HPDE6-E6E7 (cell line): ENCODE data around the gene MTHFS.
"Not testable (repeated sequence)": the region's sequence is repeated elsewhere in the genome, so short reads cannot be mapped to it uniquely, and the experiment has no call there.

Experiments used
- DNase-seq: peaks from one replicate; pipeline ENCODE4 v3.0.0; 2011; ENCODE audit warnings: missing footprints; ENCODE audit errors: extremely low spot score

The MTHFS gene

DNA sequence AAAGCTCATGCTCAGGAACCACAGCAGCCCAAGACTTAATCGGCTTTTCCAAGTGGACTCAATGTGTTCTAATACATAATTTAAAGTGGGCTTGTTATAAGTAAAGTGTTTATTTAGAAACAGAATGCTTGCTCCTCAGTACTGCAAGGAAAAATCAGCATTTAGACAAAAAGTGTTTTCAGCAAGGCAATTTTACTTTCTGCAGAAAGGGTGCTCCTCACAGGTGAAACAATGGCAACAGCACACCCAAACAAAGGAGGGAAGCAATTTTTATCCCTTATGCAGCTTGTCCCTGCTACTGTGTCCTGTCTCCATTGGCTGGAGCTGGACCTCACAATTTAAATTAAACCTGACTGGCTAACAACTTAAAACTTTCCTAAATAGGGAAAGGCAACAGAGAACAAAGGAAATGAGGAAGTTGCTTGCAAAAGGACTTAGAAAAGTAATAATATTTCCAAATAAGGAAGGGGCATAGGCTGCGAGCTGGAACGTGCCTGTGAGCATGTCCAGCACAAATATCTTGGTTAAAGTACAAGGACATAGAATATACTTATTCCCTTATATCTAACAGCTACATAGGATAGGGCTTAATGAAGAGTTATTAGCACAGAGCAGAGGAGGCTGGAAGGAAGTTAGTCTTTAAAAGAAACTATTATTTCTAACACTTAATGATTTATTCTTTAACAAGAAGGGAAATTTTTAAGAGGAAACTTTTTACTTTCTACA lies 19.1 kb upstream of the MTHFS start:
- DNase-seq, result not testable (repeated sequence)

DNA sequence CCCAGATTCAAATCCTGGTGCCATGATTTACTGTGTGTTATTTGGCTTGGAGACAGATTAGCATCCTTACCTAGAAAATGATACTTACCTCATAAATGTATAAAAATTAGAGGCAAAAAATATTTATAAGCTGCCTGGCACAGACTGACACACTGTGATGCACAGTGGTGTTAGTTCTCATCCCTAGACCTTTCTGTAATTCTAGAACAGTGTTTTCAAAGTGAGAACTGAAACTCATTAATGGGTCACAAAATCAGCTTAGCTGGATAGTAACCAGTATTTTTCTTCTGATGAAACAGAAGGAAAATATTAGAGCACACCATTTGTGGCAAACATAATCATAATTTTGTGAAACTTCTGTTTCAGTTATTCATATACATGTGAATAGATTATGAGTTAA lies 17.9 kb upstream of the MTHFS start:
- no peak for DNase-seq

DNA sequence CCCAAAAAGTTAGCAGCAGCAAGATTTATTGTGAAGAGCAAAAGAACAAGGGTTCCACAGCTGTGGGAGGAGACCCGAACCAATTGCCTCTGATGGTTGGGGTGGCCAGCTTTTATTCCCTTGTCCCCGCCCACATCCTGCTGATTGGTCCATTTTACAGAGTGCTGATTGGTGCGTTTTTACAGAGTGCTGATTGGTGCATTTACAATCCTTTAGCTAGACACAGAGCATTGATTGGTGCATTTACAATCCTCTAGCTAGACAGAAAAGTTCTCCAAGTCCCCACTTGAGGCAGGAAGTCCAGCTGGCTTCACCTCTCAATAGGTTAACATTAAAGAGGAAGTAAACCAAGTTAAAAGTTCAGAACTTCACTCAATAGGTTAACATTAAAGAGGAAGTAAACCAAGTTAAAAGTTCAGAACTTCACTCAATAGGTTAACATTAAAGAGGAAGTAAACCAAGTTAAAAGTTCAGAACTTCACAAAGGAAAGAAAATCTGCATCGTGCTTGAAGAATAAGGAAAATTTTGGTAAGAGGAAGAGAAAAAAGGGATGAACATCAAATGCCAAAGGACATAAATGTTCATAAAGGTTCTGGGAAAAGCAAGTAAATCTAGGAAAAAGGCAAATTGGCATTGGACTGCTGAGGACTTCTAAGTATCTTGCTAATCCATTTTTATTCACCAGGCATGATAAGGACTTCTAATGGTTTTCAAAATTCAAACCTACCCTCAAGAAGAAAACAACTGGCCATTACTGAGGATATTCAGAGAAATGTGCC lies 12.9 kb upstream of the MTHFS start:
- not testable (repeated sequence) for DNase-seq

DNA sequence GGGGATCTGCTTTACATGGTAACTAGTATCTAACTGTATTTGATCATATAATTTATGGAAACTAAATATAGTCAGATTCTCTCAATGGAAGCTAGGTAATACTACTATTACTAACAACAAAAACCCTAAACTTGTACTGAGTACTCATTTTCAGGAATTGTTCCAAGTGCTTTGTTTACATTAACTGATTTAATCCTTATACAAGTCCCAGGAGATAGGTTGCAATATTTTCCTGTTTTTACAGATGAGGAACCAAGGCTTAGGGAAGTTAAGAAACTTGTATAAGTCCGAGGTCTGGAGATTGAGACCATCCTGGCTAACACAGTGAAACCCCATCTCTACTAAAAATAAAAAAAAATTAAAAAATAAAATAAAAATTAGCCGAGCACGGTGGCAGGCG lies 7.5 kb upstream of the MTHFS start:
- DNase-seq, result no peak

DNA sequence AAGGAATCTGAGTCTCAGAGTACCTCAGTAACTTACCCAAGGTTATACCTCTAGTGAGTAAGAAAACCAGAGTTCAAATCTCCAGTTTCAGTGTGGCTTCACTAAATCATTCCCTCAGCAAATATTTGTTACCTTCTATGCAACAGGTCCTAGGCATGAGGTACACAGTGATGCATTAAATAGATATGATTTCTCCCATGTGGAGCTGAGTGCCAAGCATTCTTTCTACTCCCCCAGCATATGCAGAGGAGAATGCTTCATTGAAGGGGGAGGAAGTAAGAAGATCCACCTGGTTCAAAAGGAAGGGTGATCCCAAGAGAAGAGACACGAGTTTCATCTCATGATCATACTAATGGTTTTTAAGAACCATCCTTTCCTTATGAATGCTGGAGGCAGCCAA lies 6.8 kb upstream of the MTHFS start:
- DNase-seq, result no peak

DNA sequence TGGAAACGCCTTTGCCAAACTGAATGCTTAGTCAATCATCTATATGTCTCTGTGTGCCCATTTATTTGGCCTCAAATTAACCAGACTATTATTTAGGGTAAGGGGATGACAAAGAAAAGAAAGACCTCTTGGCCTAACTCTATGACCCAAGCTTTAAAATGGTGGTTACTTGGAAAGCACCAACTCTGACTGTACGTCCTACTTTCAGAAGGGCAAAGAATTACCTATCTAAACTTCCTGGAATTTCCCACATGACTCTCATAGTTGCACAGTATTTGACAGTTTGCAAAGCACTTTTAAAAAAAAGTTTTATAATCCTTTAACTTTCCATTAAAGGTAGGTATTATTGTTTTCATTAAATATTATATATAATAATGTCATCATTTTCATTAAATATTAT lies 6.3 kb upstream of the MTHFS start:
- DNase-seq, result no peak

DNA sequence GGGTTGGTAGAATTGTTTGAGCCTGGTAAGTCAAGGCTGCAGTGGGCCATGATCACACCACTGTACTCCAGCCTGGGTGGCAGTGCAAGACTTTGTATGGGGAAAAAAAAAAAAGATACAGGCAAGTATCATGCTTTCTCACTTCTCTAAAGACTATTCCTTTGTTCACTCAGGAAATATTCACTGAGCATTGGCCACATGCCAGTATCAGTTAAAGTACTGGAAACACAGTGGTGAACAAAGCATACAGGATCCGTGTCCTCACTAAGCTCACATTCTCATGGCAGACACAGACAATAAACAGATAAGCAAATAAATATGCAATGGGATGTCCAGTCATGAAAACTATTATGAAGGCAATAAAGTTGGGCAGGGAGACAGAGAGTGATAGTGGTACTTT lies 5.1 kb upstream of the MTHFS start:
- no peak for DNase-seq

DNA sequence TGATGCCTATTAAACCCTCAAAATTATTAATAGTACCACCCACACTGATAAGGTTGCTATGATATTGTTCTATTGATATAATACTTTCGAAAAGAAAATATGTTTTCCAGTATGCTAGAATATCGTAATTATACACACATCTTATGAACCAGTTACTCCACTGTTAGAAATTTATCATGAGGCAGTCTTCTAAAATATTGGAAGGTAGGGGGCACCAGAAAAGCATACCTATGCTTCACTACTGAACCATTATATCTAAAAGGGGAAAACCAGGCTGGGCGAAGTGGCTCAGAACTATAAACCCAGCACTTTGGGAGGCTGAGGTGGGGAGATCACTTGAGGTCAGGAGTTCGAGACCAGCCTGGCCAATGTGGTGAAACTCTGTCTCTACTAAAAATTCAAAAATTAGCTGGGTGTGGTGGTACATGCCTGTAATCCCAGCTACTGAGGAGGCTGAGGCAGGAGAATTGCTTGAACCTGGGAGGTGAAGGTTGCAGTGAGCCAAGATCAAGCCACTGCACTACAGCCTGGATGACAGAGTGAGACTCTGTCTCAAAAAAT lies 4.1 kb upstream of the MTHFS start:
- DNase-seq, result not testable (repeated sequence)

DNA sequence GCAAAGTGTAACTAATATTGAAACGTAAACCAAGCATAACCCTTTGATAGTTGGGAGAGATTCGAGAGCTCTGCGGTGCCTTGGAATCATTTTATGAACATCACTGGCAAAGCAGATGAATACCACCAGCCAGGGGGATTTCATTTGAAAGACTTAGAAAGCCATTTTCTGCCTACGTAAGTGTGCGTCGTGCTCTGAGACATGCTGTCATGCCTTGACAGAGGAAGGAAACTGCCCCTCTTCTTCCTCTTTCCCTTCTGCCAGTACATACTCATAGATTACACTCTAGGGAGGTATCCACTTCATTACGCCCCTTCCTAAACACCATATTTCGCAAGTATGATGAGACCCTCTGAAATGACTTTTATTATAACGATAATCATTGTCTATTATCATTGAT lies 3.3 kb upstream of the MTHFS start:
- DNase-seq, result no peak

DNA sequence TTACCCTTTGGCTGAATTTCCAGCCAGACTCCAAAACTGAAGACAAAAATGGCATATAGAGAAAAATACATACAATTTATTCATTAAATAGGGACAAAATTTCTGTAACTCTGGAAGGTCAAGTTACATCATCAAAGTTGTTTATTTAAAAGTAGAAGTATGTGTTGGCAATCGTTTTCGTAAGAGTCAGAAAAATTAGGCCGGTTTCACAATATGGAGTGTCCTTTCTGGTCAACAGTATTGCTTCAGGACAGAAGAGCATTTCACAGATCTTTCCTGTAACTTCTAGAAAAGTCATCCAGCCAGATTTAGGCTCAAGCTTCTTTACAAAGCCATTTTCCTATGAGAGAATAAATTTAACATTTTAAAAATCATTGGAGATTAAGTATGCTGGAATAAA lies 2.0 kb upstream of the MTHFS start:
- not testable (repeated sequence) for DNase-seq

DNA sequence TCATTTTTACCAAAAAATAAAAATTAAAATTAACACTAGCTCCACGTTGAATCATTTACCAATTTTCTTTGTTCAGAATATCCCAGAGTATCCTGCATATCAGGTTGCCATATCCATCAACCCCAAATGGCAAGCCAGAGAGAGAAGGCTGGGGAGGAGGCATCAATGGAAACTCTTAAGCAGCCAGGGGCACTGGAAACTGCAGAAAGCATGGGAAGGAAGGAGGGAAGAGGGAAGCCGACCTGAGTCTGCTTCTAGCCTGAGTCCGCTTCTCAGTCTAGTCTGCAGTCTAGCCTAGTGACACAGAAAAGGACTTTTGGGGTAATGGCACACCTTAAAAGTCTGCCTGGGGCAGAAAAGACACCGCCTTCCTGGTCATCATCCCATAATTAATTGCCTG lies 1.6 kb upstream of the MTHFS start:
- no peak for DNase-seq

DNA sequence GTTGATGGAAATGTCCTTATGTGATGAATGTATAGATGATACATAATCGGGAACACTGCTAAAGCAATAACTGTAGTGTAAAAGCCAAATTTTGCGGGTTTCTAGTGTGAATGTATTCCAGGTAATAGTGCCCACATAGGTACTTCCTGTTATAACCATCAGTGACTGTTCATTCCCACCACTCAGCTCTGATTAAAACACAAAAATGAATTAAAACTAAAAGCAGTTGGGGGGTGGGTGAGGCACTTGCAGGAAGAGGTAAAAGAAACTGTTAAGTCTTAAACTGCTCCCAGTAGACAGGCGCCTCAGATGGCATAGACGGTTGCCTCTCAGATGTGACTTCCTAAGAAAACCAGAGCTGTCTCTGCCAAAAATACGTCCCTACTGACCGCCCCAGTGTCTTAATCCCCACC lies 893 bp upstream of the MTHFS start:
- DNase-seq, result no peak

DNA sequence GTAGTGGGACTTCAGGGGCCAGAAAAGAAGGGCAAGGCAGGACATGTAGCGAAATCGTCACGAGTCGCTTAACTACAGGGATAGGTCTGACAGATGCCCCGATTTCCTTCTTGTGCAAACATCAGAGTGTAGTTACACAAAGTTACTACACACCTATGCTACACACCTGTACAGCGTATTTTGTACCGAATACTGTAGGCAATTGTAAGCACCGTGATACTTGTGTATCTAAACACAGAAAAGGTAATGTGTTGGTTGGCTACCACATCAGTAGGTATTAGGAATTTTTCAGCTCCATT lies 515 bp upstream of the MTHFS start:
- DNase-seq, result no peak

DNA sequence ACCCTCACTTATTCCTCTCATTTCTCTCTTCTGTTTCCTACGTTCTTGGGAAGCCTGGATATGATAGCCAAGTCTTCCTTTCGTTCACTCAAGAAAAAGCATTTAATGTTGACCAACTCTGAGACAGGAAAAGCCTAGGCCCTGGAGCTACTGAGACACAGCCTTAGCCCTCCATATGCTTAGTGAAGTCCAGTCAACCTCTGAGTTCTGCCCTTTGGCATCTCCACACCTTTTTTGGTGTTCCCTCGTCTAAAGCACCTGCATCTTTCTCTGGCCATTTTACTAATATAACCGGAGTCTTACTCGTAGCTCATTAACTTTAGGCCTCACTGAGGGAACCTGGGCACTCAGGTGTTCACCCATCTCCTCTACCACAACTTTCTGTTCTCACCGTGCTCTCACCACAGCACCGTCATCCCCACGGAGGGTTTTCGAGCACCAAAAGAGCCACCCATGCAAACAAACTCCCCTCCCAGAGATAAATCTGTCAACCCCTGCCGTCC lies 632 bp downstream of the MTHFS start:
- peak; percentile 1 for DNase-seq

DNA sequence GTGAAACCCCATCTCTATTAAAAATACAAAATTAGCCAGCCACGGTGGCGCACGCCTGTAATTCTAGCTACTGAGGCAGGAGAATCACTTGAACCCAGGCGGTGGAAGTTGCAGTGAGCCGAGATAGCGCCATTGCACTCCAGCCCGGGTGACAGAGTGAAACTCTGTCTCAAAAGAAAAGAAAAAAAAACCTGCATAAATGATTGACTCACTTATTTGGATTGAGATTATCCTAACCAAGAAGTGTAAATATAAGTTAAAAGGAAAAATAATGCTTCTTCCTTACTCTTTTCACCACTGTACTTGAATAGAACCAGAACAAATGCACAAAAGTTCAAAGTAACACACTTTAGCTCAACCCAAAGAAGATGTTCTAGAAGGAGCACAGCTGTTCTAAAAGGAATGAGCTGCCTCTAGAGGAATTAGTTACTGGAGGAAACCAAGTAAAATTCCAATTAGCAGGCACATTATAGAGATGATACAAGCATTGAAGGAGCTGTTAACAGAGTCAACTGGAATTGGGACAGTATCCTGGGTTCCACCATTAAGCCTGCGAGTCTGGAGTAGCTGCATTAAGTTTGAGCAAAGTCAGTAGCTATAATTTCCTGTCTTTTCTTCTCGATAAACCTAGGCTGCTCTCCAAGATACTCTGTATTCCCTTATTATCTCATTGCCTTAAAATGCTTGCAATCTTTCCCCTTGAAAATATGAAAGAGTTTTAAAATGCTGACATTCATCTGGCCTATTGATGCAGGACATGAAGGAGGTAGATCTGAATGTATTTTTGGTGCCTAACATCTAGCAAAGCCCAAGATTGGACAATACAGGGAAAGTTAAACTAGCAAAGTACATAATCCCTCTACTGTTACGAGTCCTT lies 9.5 kb downstream of the MTHFS start:
- no peak for DNase-seq

DNA sequence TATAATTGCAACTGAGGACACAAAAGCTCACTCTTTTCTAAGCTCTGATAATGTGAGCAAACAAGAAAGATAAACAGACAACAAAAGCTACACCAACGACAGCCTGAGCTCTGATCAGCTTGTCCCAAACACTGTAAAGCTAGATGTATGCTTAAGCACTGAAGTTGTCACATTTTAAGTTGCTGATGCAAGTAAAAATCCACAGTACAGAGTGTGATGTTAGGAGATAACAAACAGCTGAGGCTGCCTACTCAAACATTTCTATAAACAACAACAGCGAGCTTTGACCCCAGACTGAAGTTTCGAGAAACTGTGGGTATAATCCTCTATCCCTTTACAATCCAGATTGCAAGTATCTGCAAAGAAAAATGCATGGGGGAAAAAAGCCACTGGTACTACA lies 10.7 kb downstream of the MTHFS start:
- DNase-seq, result no peak

DNA sequence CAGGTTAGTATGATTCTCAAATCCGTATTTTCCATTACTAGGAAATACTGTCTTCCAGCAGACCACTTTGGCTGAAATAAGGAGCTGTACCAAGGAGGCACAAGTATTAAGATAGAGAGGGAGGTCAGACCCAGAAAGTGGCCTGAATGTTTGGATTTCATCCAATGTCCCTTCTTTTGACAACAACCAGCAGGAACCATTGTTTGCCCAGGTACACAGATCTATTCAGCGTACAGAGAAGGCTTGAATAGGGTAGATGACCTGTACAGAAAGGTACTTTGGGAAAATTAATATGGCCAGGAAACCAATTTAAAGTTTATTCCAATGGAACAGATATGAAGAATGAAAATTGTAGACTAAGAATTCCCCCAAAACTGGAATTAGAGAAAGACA lies 12.6 kb downstream of the MTHFS start:
- no peak for DNase-seq

DNA sequence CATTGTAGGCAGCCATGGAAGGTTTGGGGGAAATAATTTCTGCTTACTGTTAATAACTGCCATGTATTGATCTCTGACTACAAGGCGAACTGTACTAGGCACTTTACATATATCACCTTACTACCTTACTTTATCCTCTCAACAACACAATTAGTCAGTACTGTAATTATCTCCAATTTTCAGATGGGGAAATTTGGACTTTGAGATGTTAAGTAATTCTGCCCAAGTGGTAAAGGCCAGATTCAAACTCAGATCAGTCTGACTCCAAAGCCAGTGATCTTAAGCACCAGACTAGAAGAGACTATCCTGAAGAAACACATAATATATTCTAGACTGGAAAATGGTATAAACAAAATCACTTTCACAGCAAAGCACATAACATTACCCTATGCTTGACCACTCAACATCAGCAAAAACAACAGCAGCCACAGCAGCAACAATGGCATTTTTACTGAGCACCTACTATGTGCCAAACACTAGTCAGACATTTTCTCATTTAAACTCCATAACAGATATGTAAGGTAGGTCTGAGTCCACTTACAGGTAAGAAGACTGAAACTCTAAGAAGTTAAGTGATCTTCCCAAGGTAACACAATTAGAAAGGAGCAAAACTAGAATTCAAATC lies 13.1 kb downstream of the MTHFS start:
- no peak for DNase-seq

DNA sequence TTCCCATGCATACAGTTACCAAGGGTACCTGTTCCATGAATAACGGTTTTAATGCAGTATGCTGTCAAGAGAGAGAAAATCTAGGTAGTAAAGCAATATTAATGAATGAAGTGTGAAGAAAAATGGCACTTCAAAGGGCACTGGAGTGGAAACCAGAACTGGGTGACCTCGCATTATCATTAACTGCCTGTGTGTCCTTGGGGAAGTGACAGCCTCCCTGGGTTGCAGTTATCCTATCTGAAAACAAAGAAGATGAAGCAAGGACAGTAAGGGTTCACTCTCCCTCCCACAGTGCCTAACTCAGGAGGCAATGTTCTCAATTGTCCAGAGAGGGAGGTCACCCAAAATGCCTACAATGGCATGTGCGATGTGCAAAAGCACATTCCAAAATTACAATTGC lies 15.1 kb downstream of the MTHFS start:
- DNase-seq, result no peak

DNA sequence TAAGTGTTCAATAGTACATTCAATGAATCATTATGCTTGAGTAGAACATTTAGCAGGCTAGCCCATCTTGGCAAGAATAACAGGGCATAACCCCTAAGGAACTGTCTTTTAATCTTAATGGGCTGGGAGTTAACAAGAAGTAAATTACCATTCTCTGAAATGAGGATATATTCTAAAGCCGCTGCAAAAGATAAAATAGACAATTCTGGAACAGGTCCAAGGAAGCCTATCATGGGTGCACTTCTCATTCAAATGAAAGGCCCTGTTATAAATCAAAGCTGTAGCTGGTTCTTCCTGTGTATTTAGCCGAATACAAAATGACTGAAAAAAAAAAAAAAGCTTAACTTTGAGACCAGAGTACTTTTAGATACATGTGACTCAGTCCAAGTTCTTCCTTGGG lies 15.6 kb downstream of the MTHFS start:
- DNase-seq, result no peak

DNA sequence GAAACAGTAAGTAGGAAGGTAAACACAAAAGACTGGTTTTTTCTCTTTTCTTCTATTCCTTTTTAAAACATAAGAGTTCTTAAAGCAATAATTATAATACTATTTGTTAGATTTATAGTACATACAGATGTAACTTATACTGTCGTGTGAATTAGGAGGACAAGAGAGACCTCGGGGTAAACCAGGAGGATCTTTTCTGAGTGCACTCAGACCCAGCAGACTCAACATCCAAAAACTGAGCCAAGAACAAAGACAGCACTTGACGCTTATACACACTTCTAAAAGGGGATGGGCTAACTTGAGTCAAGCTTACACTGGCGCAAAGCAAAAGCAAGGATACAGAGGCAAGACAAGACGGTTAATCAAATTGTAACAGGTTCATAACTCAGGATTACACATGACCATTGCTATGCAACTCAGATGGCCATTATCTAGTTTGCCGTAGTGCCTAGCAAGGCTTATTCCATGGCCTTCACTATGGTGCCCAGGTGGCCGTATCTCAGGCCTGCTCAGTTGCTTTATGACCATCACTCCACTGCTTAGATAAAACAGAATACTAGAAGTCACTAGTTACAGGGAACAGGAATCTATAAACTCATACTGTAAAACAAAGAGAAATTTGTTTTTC lies 18.6 kb downstream of the MTHFS start:
- no peak for DNase-seq
